IMR-90 (cell line): ENCODE data around the gene DNAH9. TPM values are rescaled to one million over a fixed set of nuclear protein-coding genes. Genes with fewer than 3 reads are reported as not detected.

Source experiments
- ATAC-seq: fragments of 200-7000 bp; cut with Tn5 transposase; 2 replicates; pipeline ENCODE4 v1.9.1; 2020; ENCODE audit warnings: low read depth, mild to moderate bottlenecking, moderate library complexity
- BruUV-seq: library from RNA; stranded (reverse); fragments of 400-500 nt; replicated peaks from 2 replicates; lab custom pipeline; 2021; lab: Mats Ljungman, UMichigan
- CTCF ChIA-PET: fragments of 300-600 bp; formaldehyde crosslinking; extraction: SDS; loops from one replicate; lab custom pipeline; 2021; ENCODE audit warnings: antibody characterized with exemption; lab: Yijun Ruan, JAX
- POLR2A ChIA-PET: fragments of 300-600 bp; sonication (Branson Sonifier 250); formaldehyde crosslinking; loops from one replicate; lab custom pipeline; 2022; ENCODE audit warnings: antibody characterized with exemption; ENCODE audit not compliant: unreplicated experiment; lab: Charles Lee
- DNase-seq: peaks from one replicate; pipeline ENCODE4 v3.0.0; 2013
- H2AFZ ChIP-seq: replicated peaks from 2 replicates; pipeline ENCODE3; 2013; ENCODE audit warnings: low read length, mild to moderate bottlenecking; ENCODE audit not compliant: poor library complexity
- H2AK5ac ChIP-seq: 2 replicates; pipeline ENCODE4 v1.6.1; 2013; ENCODE audit warnings: low read depth, low read length, inconsistent platforms
- H2AK9ac ChIP-seq: replicated peaks from 2 replicates; pipeline ENCODE3; 2013; ENCODE audit warnings: mild to moderate bottlenecking, low read depth, low read length, moderate library complexity; ENCODE audit not compliant: poor library complexity
- H2BK120ac ChIP-seq: 2 replicates; pipeline ENCODE4 v1.6.1; 2013; ENCODE audit warnings: low read depth, low read length, inconsistent platforms
- H2BK15ac ChIP-seq: 3 replicates; pipeline ENCODE4 v1.6.1; 2013; ENCODE audit warnings: low read depth, low read length, inconsistent platforms
- H2BK20ac ChIP-seq: 2 replicates; pipeline ENCODE4 v1.6.1; 2013; ENCODE audit warnings: low read depth, mild to moderate bottlenecking, inconsistent platforms, low read length, moderate library complexity
- H2BK5ac ChIP-seq: 2 replicates; pipeline ENCODE4 v1.6.1; 2013; ENCODE audit warnings: mild to moderate bottlenecking, low read depth, low read length, inconsistent platforms; ENCODE audit not compliant: poor library complexity, severe bottlenecking
- H3K14ac ChIP-seq: replicated peaks from 2 replicates; pipeline ENCODE4 v1.6.1; 2013; ENCODE audit warnings: low read depth, low read length, inconsistent platforms
- H3K18ac ChIP-seq: 2 replicates; pipeline ENCODE4 v1.6.1; 2013; ENCODE audit warnings: low read depth, low read length, control low read depth
- H3K23ac ChIP-seq: 2 replicates; pipeline ENCODE4 v1.6.1; 2013; ENCODE audit warnings: low read depth, low read length, inconsistent platforms
- H3K27ac ChIP-seq: 2 replicates; pipeline ENCODE4 v1.5.1; 2013; ENCODE audit warnings: mild to moderate bottlenecking, control low read depth, low read length; ENCODE audit not compliant: insufficient read depth
- H3K27me3 ChIP-seq: 2 replicates; pipeline ENCODE4 v1.6.1; 2013; ENCODE audit warnings: low read length; ENCODE audit not compliant: control insufficient read depth, insufficient read depth
- H3K36me3 ChIP-seq: 2 replicates; pipeline ENCODE4 v1.6.1; 2013; ENCODE audit warnings: low read length, mixed read lengths; ENCODE audit not compliant: control insufficient read depth, insufficient read depth
- H3K4ac ChIP-seq: 2 replicates; pipeline ENCODE4 v1.6.1; 2013; ENCODE audit warnings: low read depth, low read length, inconsistent platforms
- H3K4me1 ChIP-seq: 2 replicates; pipeline ENCODE4 v1.6.1; 2013; ENCODE audit warnings: low read length, mixed read lengths; ENCODE audit not compliant: control insufficient read depth, insufficient read depth
- H3K4me2 ChIP-seq: 2 replicates; pipeline ENCODE4 v1.6.1; 2013; ENCODE audit warnings: low read depth, mild to moderate bottlenecking, control low read depth, low read length, moderate library complexity
- H3K4me3 ChIP-seq: 2 replicates; pipeline ENCODE4 v1.5.1; 2013; ENCODE audit warnings: low read depth, mild to moderate bottlenecking, control low read depth, low read length, moderate library complexity; ENCODE audit not compliant: insufficient read depth
- H3K56ac ChIP-seq: 2 replicates; pipeline ENCODE4 v1.6.1; 2013; ENCODE audit warnings: low read length, inconsistent platforms; ENCODE audit not compliant: insufficient read depth; ENCODE audit errors: extremely low read depth
- H3K79me1 ChIP-seq, 2 experiments: 2 replicates each; pipeline ENCODE4 v1.6.1; 2013; ENCODE audit warnings: low read length in 2 of 2, inconsistent platforms in 1 of 2, low read depth in 1 of 2
- H3K9ac ChIP-seq: 2 replicates; pipeline ENCODE4 v1.6.1; 2013; ENCODE audit warnings: low read depth, low read length, control low read depth
- H3K9me1 ChIP-seq: 2 replicates; pipeline ENCODE4 v1.6.1; 2013; ENCODE audit warnings: low read length, inconsistent platforms; ENCODE audit not compliant: insufficient read depth
- H3K9me3 ChIP-seq: 2 replicates; pipeline ENCODE4 v1.6.1; 2013; ENCODE audit warnings: low read length; ENCODE audit not compliant: control insufficient read depth, insufficient read depth
- H4K20me1 ChIP-seq: 2 replicates; pipeline ENCODE4 v1.6.1; 2013; ENCODE audit warnings: low read length, inconsistent platforms; ENCODE audit not compliant: insufficient read depth
- H4K5ac ChIP-seq: 2 replicates; pipeline ENCODE4 v1.6.1; 2013; ENCODE audit warnings: mild to moderate bottlenecking, low read depth, low read length, control low read depth
- H4K8ac ChIP-seq, 2 experiments: 2 replicates each; pipeline ENCODE4 v1.6.1; 2013; ENCODE audit warnings: low read depth in 2 of 2, low read length in 2 of 2, control low read depth in 1 of 2, inconsistent platforms in 1 of 2
- H4K91ac ChIP-seq: 2 replicates; pipeline ENCODE4 v1.6.1; 2013; ENCODE audit warnings: low read depth, low read length, inconsistent platforms; ENCODE audit not compliant: insufficient read depth
- BHLHE40 ChIP-seq: fragments of 150-350 bp; IDR thresholded peaks from 2 replicates; pipeline ENCODE4 v1.6.1; 2016; ENCODE audit warnings: mild to moderate bottlenecking, low read depth, low read length
- CEBPB ChIP-seq: IDR thresholded peaks from 2 replicates; pipeline ENCODE4 v1.6.1; 2012; ENCODE audit warnings: low read depth, low read length, improper control_type of control experiment
- FOS ChIP-seq: fragments of 150-350 bp; IDR thresholded peaks from 2 replicates; pipeline ENCODE4 v1.6.1; 2016; ENCODE audit warnings: low read depth, low read length
- MAZ ChIP-seq: IDR thresholded peaks from 2 replicates; pipeline ENCODE4 v1.6.1; 2012; ENCODE audit warnings: low read depth, mild to moderate bottlenecking, low read length, improper control_type of control experiment, moderate library complexity, borderline replicate concordance
- MXI1 ChIP-seq: IDR thresholded peaks from 2 replicates; pipeline ENCODE4 v1.6.1; 2012; ENCODE audit warnings: low read depth, mild to moderate bottlenecking, low read length, moderate library complexity, borderline replicate concordance
- RFX5 ChIP-seq: IDR thresholded peaks from 2 replicates; pipeline ENCODE4 v1.8.0; 2012; ENCODE audit warnings: low read depth, mild to moderate bottlenecking, low read length, moderate library complexity
- WGBS, 2 experiments: methylation state at CpG; one replicate each; pipeline versions ENCODE4 v1.1.5 to v1.1.7; 2013; ENCODE audit warnings: missing lambda C conversion rate in 2 of 2; ENCODE audit not compliant: insufficient read length in 1 of 2; ENCODE audit errors: extremely low coverage in 2 of 2; 5-methylcytosine and 5-hydroxymethylcytosine counted together
- dilution Hi-C: fragments of 300-500 bp; cut with HindIII; formaldehyde crosslinking; loops from one replicate; pipeline ENCODE4 v1.14.3; 2018; ENCODE audit warnings: low sequenced_read_pairs; ENCODE audit not compliant: unreplicated experiment
- in situ Hi-C: fragments of 300-500 bp; cut with MboI; formaldehyde crosslinking; loops from 3 replicates; pipeline ENCODE4 v1.14.3; 2019; ENCODE audit warnings: low sequenced_read_pairs, inconsistent platforms, mixed read lengths
- intact Hi-C: fragments of 100-400 bp; cut with micrococcal nuclease; formaldehyde crosslinking; loops from 2 replicates; pipeline ENCODE4 v1.10.0; 2022
- polyA plus RNA-seq, 3 experiments: library from polyadenylated mRNA; depleted of rRNA; stranded (reverse); fragments of >200 nt; gene quantifications; 2 replicates each; pipeline ENCODE4 v1.2.3, GENCODE V29; 2012; ENCODE audit warnings: low replicate concordance in 1 of 3
- total RNA-seq: library from RNA; depleted of rRNA; stranded (reverse); fragments of >200 nt; gene quantifications from 2 replicates; pipeline ENCODE4 v1.2.3, GENCODE V29; 2012

The DNAH9 gene
- total and polyA plus RNA-seq, 2 of the 4 experiments (the other 2 are of a cell fraction): not detected

DNA sequence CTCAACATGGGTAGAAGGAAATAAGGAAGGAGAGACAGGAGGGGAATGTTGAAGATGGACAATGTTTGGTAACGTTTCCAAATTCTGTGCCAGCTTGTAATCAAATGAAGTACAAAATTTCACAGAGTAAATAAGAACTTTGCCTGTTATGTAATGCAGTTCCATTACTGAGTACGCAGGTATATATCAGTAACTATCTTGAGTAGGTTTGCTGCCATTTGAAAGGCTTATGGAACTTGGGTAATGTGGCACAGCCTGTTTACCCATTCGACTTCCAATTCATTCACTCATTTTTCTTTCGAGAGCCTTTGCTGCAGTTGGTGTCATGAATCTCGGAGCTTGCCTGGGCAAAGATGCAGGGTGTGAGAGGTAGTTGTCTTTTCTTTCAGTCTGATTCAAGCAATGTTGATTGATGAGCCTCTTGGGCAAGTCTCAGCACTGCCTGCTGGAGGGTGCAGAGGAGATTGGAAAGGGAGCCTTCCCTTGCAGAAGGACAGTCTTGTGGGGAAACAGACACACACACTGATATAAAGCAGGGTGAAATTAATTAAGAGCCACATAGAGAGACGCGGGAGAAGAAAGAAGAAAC lies 345.6 kb downstream of the DNAH9 start:
- H3K4me1 ChIP-seq: no peaks in the 10 kb centered on the region
- no peak for DNase-seq
- no peak overlapping the region for H3K23ac ChIP-seq
- ChIA-PET POLR2A (no interaction called here), CTCF (no interaction called here)
- TF ChIP-seq CEBPB: no peak
- TF ChIP-seq FOS: no peak
- TF ChIP-seq BHLHE40: no peak
- TF ChIP-seq RFX5: no peak
- TF ChIP-seq MAZ: no peak
- TF ChIP-seq MXI1: no peak
- H4K5ac ChIP-seq: no peak overlapping the region
- H2AK5ac ChIP-seq: no peak overlapping the region
- no peak overlapping the region for H2BK120ac ChIP-seq
- H2BK5ac ChIP-seq: no peak overlapping the region
- no peaks in the 10 kb centered on the region for H3K9me1 ChIP-seq
- no peak overlapping the region for H4K91ac ChIP-seq
- no peak overlapping the region for H3K56ac ChIP-seq
- intact Hi-C loops: no loop called here
- no peak overlapping the region for H3K14ac ChIP-seq
- no peak overlapping the region for H3K4me3 ChIP-seq
- WGBS, 2 experiments: 60% methylated on average over 2 of the region's 7 CpGs; no CpG with 5 or more reads in 1 of the 2 experiments
- no peak overlapping the region for H3K27ac ChIP-seq
- in situ Hi-C loops: no loop called here
- no peaks in the 10 kb centered on the region for H4K20me1 ChIP-seq
- BruUV-seq: no TSS peak
- no peak for ATAC-seq
- no peak overlapping the region for H4K8ac ChIP-seq
- H2BK15ac ChIP-seq: no peak overlapping the region
- H2AK9ac ChIP-seq: no peak overlapping the region
- no peak overlapping the region for H3K18ac ChIP-seq
- H3K9ac ChIP-seq: no peak overlapping the region
- no peaks in the 10 kb centered on the region for H3K27me3 ChIP-seq
- dilution Hi-C loops: no loop called here
- no peaks in the 10 kb centered on the region for H3K79me1 ChIP-seq
- no peak overlapping the region for H3K4me2 ChIP-seq
- H2AFZ ChIP-seq: no peak overlapping the region
- H3K36me3 ChIP-seq: no peaks in the 10 kb centered on the region
- no peak overlapping the region for H2BK20ac ChIP-seq
- no peaks in the 10 kb centered on the region for H3K9me3 ChIP-seq
- no peak overlapping the region for H3K4ac ChIP-seq
